IPS DF 4.7 (cell line): ENCODE results near the gene DMRTC2.

Source experiments
- DNase-seq: peaks from one replicate; pipeline ENCODE4 v3.0.0-alpha.2; 2013; ENCODE audit warnings: low spot score; ENCODE audit errors: extremely low read depth

Gene DMRTC2

DNA sequence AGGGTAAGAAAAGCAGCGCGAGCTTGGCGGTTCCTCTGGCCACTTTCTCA lies at the start of gene DMRTC2:
TSS of gene DMRTC2 (plus strand) at position 42 of the 50 bp plus-strand sequence. CDS start 2,387 bp downstream, outside the sequence.
- DNase-seq, result no peak

DNA sequence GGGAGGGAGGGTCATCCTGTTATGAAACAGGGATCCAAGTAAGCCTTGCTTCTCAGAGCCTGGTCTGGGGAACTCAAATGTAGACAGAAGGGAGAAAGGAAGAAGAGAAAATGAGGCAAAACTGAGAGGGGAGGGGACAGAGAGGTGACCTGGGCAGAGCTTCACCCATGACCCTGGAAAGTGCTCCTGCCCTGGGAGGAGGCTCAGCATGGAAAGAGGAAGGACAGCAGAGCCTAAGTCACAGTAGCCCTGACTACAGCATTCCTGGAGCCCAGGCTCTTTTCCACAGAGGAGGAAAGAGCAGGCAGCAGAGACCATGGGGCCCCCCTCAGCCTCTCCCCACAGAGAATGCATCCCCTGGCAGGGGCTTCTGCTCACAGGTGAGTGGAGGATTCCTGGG lies 48.5 kb upstream of the DMRTC2 start, which contains the start of gene CEACAM3:
TSS of gene CEACAM3 (plus strand) at position 226 of the 400 bp plus-strand sequence. CDS start at position 317, 91 bp downstream.
- DNase-seq, result no peak

DNA sequence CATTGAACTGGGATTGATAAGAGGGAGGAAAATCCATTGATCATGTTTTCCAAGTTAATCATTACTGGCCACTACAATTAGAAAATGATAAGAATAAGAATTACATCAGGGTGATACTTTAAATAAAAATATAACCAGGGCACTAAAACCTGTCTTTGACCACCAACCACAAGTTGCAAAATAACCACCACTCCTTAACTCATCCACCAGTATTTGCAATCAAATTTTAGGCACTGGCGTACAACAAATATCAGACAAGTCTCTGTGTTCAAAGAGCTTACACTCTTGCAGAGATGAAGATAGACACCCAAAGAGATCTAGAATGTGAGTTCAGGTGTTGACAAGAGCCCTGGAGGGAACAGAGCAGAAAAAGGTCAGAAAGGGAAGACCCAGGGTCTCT lies 47.9 kb upstream of the DMRTC2 start:
- no peak for DNase-seq

DNA sequence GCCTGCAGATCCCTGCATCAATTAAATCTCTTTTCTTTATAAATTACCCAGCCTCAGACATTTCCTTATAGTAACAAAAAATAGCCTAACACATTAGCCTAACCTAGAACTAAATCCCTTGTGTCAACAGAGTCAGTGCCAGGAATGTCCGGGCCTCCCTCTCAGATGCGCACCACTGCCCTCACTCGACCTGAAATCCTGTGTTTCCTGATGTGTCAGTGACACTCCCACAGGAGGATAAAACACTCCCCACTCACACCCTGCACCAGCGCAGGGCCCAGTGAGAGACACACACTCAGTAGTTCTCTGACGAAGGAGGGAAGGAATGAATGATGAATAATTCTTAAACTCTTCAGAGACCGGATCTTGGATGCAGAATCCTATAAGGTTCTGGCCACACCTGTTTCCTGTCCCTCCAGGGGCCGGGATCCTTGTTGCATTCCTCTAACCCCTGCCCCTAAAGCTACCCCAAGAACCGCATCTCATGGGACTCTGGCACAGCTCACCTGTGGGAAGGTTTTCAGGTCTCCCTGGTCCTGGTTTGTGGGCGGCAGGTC lies 45.3 kb upstream of the DMRTC2 start:
- DNase-seq, result no peak

DNA sequence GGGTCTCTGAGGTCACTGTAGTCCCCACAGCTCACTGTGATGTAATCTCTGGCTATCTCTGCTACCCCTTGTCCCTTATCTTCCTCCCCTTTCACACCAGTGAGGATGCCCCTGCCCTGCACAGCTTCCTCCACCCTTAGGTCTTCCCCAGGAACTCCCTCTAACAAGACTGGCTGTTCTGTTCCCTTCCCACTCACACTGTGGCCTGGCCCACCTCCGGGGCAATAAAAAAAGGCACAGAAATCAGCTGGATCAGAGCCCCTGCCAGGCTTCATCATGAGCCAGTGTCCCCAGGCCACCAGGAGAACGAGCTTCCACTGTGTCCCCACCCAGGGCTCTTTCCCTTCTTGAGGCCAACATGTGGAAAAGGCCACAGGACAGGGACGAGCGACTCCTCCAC lies 43.8 kb upstream of the DMRTC2 start:
- DNase-seq, result no peak

DNA sequence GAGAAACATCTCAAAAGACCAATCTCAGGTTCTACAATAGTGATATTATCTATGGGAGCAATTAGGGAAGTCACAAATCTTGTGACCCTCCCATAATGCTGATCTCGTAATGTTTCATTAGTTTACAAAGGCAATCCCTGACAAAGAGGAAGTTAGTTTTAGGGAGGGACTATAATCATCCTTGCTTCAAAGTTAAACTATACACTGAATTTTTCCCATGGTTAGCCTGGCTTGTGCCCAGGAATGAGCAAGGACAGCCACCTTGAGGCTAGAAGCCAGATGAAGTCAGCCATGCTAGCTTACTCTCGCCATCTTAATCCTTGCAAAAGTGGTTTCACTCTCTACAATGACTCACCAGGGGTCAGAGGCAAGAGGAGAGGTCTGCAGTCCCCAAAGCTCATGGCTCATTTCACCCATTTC lies 43.0 kb upstream of the DMRTC2 start:
- no peak for DNase-seq

DNA sequence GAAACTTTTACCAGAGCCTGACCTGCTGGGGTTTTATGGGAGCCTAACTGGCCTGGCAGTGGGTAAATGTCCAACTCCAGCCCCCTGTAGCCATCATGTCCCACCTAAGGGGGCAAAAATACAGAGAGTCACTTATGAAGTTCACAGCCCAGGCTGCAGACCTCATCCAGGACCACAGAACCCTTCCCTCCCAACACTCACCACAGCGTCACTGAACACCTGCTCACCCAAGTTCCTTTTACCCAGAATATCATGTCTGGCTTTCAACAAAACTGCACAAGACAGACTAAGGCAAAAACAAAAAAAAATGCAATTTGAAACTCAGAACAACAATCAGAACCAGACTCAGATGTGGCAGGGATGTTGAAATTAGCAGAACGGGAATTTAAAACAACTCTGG lies 42.1 kb upstream of the DMRTC2 start:
- no peak for DNase-seq

DNA sequence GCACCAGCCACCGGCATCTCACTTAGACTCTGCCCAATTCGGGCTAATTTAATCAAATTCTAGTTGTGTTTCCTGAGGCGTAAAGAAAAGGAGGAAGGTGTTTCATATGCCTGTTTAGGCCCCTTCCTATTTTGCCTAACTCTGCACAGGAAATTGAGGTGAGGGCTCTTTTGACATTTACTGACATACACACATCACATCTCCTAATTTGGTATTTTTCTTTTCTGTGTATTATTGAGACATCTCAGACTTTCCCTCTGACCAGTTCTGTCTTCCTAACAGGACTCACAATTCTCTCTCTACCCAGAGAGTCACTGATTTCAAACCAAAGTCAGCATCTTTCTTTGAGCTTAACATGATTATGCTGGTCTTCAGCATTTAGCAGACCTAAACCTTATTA lies 40.5 kb upstream of the DMRTC2 start:
- DNase-seq, result no peak

DNA sequence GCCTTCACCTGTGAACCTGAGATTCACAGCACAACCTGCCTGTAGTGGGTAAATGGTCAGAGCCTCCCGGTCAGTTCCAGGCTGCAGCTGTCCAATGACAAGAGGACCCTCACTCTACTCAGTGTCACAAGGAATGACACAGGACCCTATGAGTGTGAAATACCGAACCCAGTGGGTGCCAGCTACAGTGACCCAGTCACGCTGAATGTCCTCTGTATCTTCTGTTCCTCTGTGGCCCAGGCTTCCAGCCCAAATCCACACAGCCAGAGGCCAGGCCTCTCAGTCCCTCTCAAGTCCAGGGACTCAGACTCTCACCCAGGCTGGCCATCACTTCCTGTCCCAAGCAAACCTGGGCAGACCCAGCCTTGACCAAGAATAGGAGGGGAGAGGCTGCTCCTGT lies 37.7 kb upstream of the DMRTC2 start:
- DNase-seq, result no peak

DNA sequence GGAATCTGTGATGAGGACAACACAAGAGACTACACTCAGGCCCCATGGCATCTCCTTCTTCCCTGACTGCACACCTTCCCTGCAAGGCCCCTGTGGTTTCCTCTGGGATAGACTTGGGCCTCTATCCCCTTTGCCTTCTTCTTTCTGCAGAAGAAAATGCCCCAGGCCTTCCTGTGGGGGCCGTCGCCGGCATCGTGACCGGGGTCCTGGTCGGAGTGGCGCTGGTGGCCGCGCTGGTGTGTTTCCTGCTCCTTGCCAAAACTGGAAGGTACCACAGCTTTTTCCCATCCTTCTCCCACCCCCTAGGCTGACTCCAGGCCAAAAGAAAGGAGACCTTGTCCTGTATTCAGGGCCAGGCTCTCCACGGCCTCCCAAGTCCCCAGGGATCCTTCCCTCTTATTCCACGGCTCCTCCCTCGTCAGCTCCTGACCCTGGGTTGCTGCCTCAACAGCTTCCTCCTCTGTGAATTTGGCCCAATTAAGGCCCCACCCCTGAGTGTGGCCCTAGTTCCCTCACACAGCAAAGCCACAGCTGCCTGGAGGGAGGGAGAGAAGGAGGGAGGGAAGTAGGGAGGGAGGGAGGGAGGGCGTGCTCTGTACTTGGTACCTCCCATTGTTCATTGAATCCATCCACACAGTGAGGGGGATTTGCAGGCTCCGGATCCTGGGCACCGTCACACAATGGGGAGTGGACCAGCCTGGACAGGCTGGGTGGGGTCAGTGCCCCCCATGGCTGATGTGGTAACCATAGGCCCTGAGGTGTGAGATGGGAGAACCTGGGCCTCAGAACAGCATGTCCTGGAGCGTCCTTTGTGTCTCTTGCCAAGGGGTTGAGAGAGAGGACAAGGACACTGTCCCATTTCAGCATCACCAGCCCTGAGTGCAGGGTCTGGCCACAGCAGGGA lies 35.9 kb upstream of the DMRTC2 start:
- DNase-seq, result no peak

DNA sequence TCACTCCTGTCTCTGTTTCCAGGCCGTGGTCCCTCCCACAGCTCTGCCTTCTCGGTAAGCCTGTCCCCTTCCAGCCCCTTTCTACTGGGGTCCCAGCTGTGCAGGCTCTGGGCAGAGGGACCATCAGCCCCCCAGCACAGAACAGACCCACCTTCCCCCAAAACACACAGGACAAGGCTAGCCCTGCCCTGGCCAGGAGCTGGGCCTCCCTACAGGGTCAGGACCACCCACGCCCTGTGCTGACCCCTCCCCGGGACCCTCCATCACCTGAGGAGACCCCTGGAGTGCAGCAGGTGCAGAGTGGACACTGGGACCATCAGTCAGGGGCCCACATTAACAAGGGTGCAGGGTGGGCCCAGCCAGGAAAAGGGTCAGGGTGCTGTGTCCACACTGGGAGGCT lies 34.5 kb upstream of the DMRTC2 start:
- no peak for DNase-seq

DNA sequence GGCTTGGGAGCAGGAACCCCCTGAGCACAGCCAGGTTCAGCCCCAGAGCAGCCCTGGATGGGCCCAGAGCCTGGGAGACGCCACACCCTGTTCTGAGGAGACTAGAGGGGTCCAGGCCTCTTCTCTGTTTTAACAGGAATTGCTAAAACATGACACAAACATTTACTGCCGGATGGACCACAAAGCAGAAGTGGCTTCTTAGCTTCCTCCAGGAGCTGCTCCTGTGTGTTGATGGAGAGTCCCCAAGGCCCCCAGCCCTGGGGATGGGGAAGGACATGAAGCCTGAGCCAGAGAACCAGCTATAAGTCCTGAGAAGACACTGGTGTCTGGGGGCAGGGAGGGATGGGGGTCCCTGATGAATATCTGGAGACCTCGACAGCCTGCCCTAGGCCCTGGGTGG lies 33.8 kb upstream of the DMRTC2 start:
- no peak for DNase-seq

DNA sequence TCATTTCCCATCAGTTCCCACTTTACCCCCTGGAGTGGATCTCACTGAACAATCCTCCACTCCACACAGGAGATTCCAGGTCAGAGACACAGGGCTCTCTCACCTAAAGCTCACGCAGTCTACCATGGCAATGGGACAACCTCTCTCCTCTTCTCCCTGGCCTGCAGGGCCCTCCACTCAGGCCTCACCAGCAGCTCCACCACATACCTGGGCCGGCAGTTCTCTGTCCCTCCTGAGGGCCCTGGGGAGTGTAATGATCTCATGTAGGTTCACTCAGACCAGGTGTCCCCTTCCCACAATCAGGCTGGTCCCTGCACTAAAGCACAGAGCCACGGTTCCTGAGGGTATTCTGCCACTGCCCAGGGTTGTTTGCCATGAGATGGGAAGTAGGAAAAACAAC lies 32.9 kb upstream of the DMRTC2 start:
- DNase-seq, result no peak

DNA sequence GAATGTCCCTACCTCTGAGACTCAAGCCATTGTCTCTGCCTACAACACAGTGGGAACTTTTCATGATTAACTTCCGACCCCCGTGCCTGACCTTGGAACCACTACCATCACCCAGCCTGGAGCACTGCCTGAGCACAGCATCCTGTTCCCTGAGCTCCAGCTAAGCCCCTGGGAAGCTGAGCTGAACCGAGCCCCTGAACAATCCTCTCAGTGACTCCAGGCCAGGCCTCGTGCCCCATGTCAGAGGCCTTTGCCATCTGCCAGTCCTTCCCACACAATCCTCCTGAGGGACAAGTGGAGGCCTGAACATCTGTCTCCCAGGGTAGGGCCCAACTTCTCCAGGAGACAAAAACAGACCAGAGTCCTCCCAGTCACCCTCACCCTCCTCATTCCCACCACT lies 30.9 kb upstream of the DMRTC2 start:
- no peak for DNase-seq

DNA sequence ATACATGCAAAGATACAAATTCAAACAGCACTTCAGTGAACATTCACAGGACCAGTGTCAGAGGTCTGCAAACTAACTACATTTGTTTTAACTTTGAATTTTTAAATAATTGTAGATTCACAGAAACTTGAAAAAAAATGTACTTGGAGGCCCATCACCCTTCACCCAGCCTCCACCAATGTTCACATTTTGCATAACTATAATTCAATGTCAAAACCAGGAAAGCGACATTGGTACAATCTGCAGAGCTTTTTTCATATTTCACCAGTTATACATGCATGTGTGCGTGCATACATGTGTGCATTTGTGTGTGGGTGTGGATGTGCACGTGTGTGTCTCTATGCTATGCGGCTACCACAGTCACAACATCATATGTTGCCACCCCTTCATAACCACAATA lies 29.5 kb upstream of the DMRTC2 start:
- no peak for DNase-seq

DNA sequence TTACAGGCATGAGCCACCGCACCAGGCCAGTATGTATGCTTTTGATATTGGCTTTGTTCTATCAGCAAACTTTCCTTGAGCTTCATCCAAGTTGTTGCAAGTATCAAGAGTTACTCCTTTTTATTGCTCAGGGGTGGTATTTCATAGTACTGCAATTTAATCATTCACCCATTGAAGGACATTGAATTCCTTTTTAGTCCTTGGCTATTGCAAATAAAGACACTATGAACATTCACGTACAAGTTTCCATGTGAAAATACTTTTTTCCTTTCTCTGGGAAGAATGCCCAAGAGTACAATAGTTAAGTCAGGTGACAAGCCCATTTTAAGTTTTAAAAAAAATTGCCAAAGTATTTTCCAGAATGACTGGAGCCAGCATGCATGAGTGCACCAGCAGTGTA lies 28.1 kb upstream of the DMRTC2 start:
- no peak for DNase-seq

DNA sequence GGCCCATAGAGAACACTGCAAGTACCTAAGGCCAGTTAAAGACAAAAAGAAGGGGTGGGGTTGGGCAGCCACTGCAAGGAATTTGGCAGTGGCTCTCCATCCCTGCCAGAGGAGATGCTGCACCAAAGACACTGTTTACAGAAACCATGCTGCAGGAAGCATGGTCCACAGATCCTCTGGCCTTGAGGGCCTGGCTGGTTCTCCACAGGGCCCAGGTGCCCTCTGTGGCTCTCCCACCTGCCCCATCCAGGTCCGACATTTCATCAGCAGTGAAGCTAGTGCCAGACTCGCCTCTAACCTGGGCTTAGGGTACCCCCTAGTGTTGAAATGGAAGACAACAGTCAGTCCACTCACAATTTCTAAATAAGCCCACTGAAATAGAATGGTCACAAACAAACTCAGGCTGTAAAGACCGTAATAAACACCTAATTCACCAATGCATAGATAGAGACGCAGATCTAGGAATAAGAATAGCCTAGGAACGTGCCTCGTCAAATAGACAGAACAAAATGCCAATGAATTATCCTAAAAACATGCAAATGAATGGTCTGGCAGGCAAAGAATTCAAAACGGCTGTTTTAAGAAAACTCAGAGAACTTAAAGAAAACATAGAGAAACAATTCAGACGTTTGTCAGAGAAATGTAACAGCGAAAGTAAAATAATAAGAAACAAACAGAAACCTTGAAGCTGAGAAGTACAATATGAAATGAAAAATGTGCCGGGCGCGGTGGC lies 23.7 kb upstream of the DMRTC2 start:
- no peak for DNase-seq

DNA sequence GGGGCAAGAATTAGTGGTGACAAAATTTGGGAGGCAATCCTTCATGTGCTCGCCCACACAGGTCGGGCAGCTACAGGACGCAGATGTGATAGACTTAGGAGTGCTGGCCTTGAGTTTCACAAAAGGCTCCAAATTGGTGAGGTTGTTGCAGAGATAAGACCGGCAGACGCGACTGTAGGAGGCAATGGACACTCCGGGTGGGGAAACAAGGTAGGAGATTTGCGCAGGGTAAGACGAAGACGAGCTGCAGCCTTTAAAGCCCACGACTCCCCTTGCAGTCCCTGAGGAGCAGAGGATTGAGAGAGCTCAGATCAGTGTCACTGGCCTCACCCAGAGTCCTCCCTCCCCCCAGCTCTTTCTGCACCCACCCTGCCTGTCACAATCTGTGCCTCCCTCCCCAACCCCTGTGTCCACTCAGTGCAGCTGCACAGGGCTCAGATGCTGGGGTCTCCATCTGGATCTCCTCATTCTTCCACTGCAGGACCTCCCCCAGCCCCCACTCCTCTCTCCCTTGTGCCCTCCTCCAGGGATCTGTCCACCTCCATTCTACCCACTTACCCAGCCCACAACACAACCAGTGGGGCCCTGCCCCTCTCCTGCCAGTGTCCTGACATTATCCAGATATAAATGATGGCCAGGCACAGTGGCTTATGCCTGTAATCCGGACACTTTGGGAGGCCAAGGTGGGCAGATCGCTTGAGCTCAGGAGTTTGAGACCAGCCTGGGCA lies 6.7 kb upstream of the DMRTC2 start:
- DNase-seq, result no peak

DNA sequence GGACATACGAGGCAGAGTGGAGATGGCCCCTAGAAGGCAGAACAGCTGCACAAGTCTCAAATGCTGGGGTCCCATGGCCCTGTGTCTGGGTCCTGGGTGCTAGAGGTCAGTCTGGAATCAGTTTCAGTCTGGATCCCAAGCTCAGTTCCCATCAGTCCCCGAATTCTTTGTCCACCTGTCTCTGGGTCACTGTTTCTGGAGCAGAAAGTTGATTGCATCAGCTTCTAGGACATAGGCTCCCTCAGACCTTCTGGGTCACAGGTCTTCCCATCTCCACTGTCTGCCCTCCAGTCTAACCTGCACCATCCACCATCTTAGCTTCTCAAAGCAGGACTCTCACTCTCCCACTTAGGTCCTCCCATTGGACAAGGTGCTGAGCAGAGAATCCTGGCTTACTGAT lies 5.6 kb upstream of the DMRTC2 start:
- DNase-seq, result no peak

DNA sequence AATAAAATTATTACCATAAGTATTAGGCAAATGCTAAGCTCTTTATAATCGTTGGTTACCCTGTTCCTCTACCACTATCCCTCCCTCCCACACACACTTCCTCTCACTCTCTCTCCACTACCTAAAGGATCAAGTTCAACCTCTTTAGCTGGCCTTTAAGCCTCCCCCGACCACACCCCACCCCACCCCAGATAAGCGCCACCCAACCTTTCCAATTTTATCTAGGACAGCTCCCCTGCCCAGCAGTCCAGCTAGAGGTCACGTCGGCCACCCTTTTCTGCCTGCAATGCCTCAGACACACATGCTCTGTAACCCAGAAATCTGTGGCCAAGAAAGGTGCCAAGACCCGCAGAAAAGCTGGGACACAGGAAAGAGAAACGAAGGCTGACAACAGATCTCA lies 1.5 kb upstream of the DMRTC2 start:
- DNase-seq, result no peak

DNA sequence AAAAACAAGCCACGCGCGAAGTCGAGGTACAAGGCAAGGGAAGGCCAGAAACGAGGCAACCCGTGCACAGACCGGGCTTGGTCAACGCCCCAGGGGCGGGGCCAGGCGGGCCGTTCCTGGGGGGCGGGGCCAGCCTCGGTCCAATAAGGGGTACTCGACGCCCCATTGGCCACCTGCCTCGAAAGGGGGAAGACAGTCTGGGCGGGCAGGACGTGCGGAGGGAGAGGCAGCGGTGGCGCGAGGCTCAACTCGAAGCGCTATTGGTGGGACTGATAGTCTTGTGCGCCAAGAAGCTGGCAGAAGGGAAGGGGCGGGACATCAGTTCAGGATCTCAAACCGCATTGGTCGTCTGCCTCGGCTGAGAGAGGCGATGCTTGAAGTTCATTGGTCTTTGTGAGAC lies 241 bp upstream of the DMRTC2 start, which contains the start of gene LYPD4:
TSS of gene LYPD4 (minus strand) at position 83 of the 400 bp plus-strand sequence. CDS start 5,398 bp downstream, outside the sequence.
- DNase-seq, result no peak

DNA sequence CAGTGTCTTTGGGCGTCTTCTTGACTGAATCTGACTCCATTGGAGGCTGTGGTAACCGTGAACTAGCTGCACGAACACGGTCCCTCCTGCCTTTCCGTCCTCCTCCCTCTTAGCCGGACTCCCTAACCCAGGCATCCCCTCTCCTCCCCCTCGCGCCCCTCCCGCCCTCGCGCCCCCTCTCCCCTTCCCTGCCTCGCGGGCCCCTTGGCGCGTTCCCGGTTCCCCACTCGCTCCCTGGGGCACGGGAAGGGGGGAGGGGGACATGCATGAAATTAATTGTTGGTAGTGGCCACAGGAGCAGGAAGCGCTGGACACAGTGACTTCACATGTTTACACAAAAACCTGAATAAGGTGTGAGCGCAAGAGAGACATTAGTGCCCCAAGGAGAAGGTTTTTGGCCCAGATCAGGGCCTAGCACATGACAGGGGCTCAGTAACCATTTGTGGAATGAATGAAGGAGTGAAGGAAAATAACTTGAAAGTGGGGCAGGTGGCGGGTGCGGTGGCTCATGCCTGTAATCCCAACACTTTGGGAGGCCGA lies 279 bp downstream of the DMRTC2 start:
- DNase-seq, result no peak
